Right lung (tissue), 5 donors: ENCODE results near the gene BPGM. TPM values are rescaled to one million over a fixed set of nuclear protein-coding genes. Genes with fewer than 3 reads are reported as not detected.
"Not testable (repeated sequence)": the region's sequence is repeated elsewhere in the genome, so short reads cannot be mapped to it uniquely, and the experiment has no call there.

ENCODE experiments used
- DNase-seq, 2 donors: peaks; one replicate each; pipeline ENCODE4 v3.0.0-alpha.2; 2013
- polyA plus RNA-seq, 5 donors: library from polyadenylated mRNA; unstranded; fragments of 120-200 nt; gene quantifications; one replicate each; pipeline versions ENCODE4 v1.2.1 to v1.2.3, GENCODE V29; 2013; ENCODE audit warnings: inconsistent platforms in 1 of 5, low replicate concordance in 1 of 5; ENCODE audit not compliant: insufficient read length in 5 of 5, insufficient read depth in 1 of 5

The BPGM gene
- polyA plus RNA-seq, 5 donors, result 26.9 to 43.3 (median 30.6) TPM

DNA sequence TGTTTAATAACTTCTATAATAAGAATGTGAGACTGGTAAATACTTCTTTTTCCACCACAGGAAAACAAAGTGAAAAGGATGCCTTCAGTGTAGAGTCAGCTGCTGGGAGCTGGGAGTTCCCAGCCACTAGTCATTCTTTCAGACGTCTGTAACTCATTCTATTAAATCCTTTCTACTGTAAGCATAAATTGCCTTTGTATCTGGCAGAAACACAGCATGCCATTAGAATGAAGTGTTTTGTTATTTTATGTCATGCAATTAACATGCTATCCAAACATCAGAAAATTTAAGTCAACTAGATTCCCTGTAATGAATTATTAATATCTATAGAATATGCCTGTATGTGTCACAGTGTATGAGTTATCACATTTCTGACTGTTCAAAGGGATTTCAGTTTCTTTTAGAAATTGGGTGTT lies 14.3 kb downstream of the BPGM start:
- no peak for DNase-seq

- DNase-seq, result no peak
These were observed 15.7 kb downstream of the BPGM start for GRCh38 chr7:134662166-134662870.

DNA sequence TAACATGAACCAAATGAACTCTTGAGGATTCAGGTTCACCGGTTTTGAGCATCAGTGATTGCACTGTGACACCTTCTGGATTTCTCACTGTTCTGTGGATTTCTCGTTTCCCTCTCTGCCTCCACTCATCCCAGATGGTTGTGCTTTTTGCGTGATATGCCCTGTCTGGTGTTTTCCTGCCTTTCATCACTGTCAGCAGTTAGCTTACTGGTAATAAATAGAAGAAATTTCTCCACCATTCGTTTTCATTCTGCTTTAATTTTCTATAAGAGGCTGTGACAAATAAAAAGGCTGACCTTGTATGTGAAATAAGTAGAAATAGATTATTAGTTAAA lies 16.2 kb downstream of the BPGM start:
- no peak for DNase-seq

DNA sequence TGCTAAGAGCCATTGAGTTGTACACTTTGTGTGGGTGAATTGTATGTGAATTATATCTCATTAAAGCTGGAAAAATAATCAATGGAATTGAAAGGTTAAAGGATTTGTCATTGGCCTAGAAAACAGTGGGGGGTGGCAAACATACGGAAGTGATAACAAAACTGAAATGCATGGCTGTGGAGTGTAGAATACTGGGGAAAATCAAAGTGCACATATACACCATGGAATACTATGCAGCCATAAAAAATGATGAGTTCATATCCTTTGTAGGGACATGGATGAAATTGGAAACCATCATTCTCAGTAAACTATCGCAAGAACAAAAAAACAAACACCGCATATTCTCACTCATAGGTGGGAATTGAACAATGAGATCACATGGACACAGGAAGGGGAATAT lies 18.4 kb downstream of the BPGM start:
- DNase-seq, result not testable (repeated sequence)

- DNase-seq, result no peak
These were observed 21.2 kb downstream of the BPGM start for GRCh38 chr7:134667899-134668298.

GRCh38 chr7:134669388-134669787 lies 22.7 kb downstream of the BPGM start:
- DNase-seq, result no peak

DNA sequence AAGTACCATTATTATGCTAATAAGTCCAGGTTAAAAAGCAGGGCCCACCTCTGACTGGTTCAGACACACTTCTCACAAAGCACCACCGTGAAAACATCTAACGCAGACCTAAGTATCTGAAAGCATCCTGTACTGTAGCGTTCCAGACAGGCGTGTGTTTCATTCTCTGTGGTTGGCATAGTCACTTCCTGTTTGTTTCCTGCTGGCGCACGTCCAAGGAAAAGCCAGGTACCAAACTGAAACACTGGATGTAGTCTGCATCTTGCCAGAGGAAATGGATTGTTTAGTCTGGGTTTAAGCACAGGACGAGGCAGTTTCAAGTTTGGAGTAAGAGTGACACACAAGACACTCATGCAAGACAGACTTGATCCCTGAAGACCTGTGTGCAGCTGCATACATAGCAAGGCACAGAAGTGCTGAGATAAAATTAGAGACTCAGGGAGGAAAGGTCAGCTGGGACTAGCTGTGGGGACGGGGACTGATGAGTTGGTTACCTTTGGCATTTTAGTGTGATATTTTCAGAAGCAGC lies 23.3 kb downstream of the BPGM start:
- no peak for DNase-seq

- DNase-seq, result no peak
These were observed 25.0 kb downstream of the BPGM start for GRCh38 chr7:134671609-134672008.

DNA sequence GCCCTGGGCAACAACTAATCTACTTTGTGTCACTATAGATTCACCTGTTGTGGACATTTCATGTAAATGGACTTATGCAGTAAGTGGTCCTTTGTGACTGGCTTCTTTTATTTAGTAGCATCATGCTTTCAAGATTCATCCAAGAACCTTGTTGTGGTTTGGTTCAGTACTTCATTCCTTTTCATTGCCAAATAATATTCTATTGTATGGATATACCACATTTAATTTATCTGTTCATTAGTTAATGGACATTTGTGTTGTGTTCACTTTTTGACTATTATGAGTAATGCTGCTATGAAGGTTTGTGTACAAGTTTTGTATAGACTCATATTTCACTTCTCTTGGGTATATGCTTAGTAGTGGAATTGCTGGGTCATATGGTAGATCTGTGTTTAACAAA lies 27.8 kb downstream of the BPGM start:
- no peak for DNase-seq

- DNase-seq, result no peak
These were observed 30.1 kb downstream of the BPGM start for GRCh38 chr7:134676743-134677142.

- DNase-seq, result no peak
These were observed 31.5 kb downstream of the BPGM start for GRCh38 chr7:134678115-134678514.

GRCh38 chr7:134679006-134679405 lies 32.4 kb downstream of the BPGM start:
- DNase-seq, result no peak

DNA sequence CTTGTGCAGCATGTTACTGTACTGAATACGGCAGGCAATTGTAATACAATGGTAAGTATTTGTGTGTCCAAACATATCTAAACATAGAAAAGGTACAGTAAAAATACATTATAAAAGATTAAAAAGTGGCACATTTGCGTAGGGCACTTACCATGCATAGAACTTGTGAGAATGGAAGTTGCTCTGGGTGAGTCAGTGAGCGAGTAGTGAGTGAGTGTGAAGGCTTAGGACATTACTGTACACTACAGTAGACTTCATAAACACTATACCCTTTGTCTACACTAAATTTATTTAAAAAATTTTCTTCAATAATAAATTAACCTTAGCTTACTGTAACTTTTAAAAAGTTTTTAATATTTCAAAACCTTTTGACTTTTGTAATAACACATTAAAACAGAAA lies 37.5 kb downstream of the BPGM start:
- DNase-seq, result no peak

- no peak for DNase-seq
These were observed 38.6 kb downstream of the BPGM start for GRCh38 chr7:134685250-134685649.

DNA sequence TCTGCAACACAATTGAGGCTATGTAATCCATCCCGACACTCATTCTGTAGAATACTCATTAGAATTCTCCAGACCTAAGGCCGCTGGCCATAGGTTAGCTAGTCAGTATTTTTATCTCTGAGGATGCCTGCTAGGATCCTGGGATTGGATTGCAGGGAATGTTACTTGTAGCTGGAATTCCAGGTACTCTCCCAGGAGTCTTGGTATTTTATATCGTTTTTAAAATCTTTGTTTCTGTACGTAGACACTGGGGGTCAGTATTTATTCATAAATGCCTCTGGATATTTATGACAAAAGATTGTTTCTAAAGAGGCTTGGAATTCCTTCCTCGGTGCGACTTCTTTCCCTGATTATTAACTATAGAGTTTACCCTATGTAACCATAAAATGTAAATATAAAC lies 40.1 kb downstream of the BPGM start:
- no peak for DNase-seq

DNA sequence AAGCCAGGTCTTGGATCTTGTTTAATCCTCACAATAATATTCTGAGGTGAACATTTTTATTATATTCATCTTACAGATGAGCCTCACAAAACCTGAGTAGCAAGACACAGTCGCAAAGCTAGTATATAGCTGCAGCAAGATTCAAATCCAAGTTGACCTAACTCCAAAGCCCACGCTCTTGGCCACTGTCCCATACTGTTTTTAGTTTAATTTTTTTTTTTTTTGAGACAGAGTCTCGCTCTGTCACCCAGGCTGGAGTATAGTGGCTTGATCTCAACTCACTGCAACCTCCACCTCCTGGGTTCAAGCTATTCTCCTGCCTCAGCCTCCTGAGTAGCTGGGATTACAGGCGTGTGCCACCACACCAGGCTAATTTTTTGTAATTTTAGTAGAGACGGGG lies 42.9 kb downstream of the BPGM start:
- not testable (repeated sequence) for DNase-seq

DNA sequence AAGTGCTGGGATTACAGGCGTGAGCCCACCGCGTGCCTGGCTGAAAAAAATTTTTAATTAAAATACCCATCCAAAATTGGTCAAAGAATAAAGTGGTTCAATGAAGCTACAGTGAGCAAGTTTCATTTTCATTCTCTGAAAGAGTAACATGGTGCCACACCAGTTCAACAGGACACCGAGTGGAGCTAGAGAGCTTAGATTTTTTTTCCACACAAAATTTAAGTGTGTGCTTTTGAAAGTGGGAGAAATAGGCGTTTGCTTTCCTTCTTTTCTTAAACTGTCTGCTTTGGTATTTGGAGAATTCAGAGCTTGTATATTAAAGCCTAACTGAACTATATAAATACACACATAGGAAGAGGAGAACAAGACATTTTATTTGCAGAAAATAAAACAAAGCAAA lies 43.4 kb downstream of the BPGM start:
- peak; percentile 31 to 52 for DNase-seq

GRCh38 chr7:134690614-134691504 lies 44.2 kb downstream of the BPGM start:
- no peak for DNase-seq

DNA sequence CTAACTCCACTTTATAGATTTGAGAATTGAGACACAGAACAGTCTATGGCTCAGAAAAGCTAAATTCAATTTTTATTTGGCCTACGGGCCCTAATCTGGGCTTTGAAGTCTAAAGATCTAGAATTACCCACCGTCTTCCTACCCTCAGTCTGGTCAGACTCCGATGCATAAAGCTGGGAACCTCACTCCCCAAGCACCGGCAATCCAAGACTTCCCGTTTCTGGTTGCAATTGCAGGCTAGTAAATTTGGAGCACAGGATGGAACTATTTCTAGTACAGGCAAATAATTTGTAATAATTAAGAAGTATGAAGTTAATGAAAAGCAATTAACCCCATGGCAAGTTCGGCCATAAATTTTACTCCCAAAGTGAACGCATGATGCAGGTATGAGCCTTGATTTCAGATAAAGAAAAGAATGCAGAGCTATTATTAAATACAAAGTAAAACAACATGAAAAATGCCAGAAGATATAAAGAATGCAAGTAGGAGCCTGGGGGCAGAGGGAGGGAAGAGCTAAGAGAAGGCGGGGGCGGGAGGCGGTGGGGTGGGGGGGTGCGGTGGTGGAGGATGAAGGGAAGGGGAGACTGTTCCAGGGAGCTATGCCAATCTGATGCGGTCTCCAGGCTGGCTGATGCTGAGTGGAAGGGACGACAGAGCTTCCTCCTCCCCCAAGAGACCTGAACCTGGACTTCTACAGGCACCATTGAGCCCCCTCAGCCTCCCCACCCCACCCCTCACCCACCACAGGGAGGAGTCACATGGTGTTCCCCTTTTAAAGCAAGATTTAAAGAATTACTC lies 45.1 kb downstream of the BPGM start:
- no peak for DNase-seq

DNA sequence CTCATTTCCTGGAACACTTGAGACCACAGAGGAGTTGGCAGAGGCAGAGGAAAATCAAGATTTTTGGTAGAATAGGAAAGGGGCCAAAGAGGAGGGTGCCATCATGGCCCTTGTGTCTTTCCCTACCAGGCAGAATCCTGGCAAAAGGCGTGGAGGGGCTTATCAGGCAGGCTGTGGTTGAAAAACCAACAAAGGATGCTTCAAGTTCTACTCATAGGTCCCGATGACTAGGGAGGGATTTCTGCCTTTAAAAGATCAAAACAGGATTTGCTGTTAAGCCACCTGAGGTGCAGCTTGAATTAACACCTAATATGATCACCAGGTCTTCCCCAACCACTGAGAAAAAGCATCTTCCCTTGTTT lies 45.7 kb downstream of the BPGM start:
- DNase-seq, result no peak

- DNase-seq, result no peak
These were observed 46.6 kb downstream of the BPGM start for GRCh38 chr7:134693256-134693655.

GRCh38 chr7:134694299-134694698 lies 47.6 kb downstream of the BPGM start:
- no peak for DNase-seq
